ENCODE measurements around the gene FHL1.

Gene FHL1

DNA sequence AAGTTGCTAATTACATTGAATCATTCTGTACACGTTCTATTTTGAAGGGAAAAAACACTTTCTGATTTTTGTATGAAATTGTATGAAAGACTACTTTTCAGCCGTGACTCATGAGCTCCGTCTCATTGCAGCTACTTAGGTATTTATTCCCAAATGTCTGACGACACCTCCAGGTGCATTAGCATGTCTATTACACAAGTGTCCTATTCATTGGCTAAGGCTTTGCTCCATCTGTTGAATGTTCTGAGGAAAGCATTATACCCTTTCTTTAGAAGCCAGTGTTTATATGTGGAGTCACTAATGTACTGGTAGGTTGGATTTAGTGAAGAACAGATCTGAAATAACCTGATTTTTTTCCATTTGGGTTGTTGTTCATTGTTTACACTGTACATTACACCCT is 52.0 kb downstream of the FHL1 start:
- TF ChIP-seq, protein P1, sequence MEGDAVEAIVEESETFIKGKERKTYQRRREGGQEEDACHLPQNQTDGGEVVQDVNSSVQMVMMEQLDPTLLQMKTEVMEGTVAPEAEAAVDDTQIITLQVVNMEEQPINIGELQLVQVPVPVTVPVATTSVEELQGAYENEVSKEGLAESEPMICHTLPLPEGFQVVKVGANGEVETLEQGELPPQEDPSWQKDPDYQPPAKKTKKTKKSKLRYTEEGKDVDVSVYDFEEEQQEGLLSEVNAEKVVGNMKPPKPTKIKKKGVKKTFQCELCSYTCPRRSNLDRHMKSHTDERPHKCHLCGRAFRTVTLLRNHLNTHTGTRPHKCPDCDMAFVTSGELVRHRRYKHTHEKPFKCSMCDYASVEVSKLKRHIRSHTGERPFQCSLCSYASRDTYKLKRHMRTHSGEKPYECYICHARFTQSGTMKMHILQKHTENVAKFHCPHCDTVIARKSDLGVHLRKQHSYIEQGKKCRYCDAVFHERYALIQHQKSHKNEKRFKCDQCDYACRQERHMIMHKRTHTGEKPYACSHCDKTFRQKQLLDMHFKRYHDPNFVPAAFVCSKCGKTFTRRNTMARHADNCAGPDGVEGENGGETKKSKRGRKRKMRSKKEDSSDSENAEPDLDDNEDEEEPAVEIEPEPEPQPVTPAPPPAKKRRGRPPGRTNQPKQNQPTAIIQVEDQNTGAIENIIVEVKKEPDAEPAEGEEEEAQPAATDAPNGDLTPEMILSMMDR (IDR thresholded peaks at IDR 0.05; ENCODE audit: insufficient read depth, low read length, missing control alignments), result no peak
- ChIA-PET CTCF (interaction anchor here (0.7 to 1.4 kb wide), 3 partner anchors 10 to 73 kb away, joined by 3 to 6 read pairs (median 4); no protein-coding TSS in a partner anchor), POLR2A (no interaction called here)
- peak overlapping the region; percentile 35 for H3K4me3 ChIP-seq (ENCODE audit: low read depth, low read length)
- DNase-seq (ENCODE audit: low read depth, low spot score), result no peak

DNA sequence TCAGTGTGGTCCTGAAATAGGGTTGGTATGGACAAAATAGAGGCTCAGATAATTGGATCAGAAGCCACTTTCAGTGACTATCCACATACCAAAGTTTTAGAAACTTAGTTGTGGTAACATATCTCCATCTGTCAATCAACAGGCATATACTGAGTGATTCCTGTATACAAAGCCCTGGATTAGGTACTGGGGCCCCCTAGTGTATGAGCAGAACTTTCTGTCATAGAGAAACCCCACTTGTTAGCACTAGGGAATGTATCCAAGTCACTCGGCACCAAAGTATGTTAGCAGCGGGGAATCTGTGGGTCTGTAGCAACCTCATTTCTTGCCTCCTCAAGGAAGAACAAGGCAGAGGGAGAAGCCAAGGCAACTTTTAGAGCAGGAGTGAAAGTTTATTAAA is 53.1 kb downstream of the FHL1 start:
- H3K4me3 ChIP-seq (ENCODE audit: low read depth, low read length), result no peak overlapping the region; the same call in 1 of the 2 replicates
- CTCF ChIA-PET, result interaction anchor here (0.9 kb wide), 2 partner anchors 10 to 172 kb away, joined by 3 to 4 read pairs; no protein-coding TSS in a partner anchor
- DNase-seq (ENCODE audit: low read depth, low spot score), result no peak
- POLR2A ChIA-PET, result no interaction called here
- TF ChIP-seq, protein P1 (IDR thresholded peaks at IDR 0.05; ENCODE audit: insufficient read depth, low read length, missing control alignments), result peak; percentile 17

DNA sequence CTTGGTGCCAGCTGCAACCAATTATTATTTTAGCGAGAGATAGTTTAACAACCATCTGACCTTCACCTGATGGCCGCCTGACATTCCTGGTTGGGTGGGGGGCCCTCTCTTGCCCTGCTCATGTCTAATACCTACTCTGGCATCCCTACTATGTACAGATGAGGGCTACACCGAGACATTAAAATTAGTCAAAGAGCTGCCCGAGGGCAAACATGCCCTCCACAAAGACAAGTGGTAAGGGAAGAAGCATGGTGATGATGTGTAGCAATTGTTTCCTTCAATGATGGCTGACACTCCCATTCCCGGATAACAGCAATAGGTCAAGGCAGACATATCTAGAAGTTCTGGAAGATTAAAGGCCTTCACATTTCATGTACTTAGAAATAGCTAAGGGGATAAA is 54.3 kb downstream of the FHL1 start:
- CTCF ChIA-PET, result interaction anchor here (0.8 to 2.6 kb wide), 4 partner anchors 10 to 174 kb away, joined by 3 to 10 read pairs (median 4); no protein-coding TSS in a partner anchor
- DNase-seq (ENCODE audit: low read depth, low spot score), result no peak

DNA sequence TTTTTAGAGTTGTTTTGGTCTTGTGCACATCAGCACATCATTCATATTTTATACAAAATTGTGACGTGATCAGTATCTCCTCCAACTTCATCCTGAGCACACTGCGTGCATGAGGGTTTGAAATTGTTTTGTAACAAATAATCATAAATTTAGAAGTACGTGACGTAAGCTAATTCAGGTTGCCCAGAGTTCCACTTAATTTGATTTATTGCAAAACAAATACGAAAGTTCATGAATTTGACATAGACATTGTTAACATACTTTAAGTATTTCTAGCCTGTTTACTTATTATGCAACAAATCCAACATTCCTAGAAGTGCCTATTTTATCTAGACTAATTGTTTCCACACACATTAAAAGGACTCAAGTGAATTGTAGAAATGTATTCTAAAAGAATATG is 55.6 kb downstream of the FHL1 start:
- no peak overlapping the region for H3K4me3 ChIP-seq (ENCODE audit: low read depth, low read length)
- TF ChIP-seq, protein P1 (IDR thresholded peaks at IDR 0.05; ENCODE audit: insufficient read depth, low read length, missing control alignments), result no peak
- no peak for DNase-seq (ENCODE audit: low read depth, low spot score)
- ChIA-PET POLR2A (no interaction called here), CTCF (interaction anchor here (0.9 to 2.6 kb wide), 6 partner anchors 14 to 175 kb away, joined by 3 to 10 read pairs (median 4); no protein-coding TSS in a partner anchor)

More for the DNA sequence above, 54.3 kb downstream of the FHL1 start:
- no peak overlapping the region for H3K4me3 ChIP-seq (ENCODE audit: low read depth, low read length)
- POLR2A ChIA-PET, result no interaction called here
- TF ChIP-seq, protein P1 (IDR thresholded peaks at IDR 0.05; ENCODE audit: insufficient read depth, low read length, missing control alignments), result no peak

DNA sequence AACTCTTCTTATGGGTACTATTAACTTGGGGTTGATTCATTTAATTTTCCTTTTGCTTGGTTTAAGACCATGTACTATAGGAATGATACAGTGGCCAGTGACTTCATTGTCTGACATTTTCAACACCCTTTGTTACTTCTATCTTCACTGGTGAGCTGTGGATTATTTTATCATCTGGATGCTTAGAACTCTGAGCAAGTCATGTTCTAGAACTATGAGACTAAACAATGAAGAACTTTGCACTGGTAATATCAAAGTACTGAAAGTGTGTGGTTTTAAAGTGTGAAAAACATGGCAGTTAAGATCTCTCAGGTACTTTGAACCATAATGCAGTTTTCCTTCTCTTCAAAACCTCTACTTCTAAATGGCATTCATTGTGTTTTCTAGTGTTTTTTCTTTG is 56.1 kb downstream of the FHL1 start:
- DNase-seq (ENCODE audit: low read depth, low spot score), result no peak
- TF ChIP-seq, protein P1 (IDR thresholded peaks at IDR 0.05; ENCODE audit: insufficient read depth, low read length, missing control alignments), result no peak
- no peak overlapping the region for H3K4me3 ChIP-seq (ENCODE audit: low read depth, low read length)
- CTCF ChIA-PET, result interaction anchor here (0.9 to 2.6 kb wide), 5 partner anchors 37 to 175 kb away, joined by 4 to 10 read pairs (median 4); no protein-coding TSS in a partner anchor
- POLR2A ChIA-PET, result no interaction called here

DNA sequence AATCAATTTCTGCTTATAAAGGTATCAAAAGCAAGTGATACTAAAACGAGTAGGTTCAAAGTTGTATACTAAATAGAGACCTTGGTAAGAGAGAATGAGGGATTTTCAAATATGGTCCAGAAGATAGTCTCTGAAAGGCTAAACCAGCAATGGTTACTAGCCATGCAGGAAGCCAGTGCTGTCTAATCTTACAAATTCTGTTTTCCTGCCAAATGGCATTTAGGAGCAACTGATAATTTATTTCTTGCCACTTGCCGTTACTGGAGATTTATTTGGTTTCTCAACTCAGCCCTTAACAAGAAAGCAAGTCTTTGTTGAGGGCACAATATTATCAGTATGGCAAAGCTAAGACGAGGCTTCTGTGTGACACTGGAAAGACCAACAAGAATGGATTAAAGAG is 56.6 kb downstream of the FHL1 start:
- ChIA-PET CTCF (interaction anchor here (0.9 to 2.6 kb wide), 4 partner anchors 35 to 64 kb away, joined by 3 to 10 read pairs (median 5); no protein-coding TSS in a partner anchor), POLR2A (no interaction called here)
- no peak for DNase-seq (ENCODE audit: low read depth, low spot score)
- no peak overlapping the region for H3K4me3 ChIP-seq (ENCODE audit: low read depth, low read length)
- TF ChIP-seq, protein P1 (IDR thresholded peaks at IDR 0.05; ENCODE audit: insufficient read depth, low read length, missing control alignments), result no peak

Measured in AG04449 (cell line).